Kidney glomerular epithelial cell (primary cell): ENCODE measurements around the gene RBBP9.
A peak's percentile ranks its signal among the peaks of the same experiment; 100 is the strongest.
"Not testable (repeated sequence)": the region's sequence is repeated elsewhere in the genome, so short reads cannot be mapped to it uniquely, and the experiment has no call there.

ENCODE experiments used
- DNase-seq: peaks from one replicate; lab custom pipeline; 2025; lab: John Stamatoyannopoulos, UW

Gene RBBP9

GRCh38 chr20:18496740-18497592 is at the start of gene RBBP9:
RBBP9 (minus strand) TSS chr20:18497225; CDS start chr20:18497167, 58 bp downstream.
- DNase-seq: peak; percentile 82

GRCh38 chr20:18545566-18545965 is 48.5 kb upstream of the RBBP9 start:
- DNase-seq: no peak

GRCh38 chr20:18543932-18544331 is 46.9 kb upstream of the RBBP9 start:
- no peak for DNase-seq

GRCh38 chr20:18543216-18543615 is 46.2 kb upstream of the RBBP9 start:
- no peak for DNase-seq

- peak; percentile 97 for DNase-seq
These were observed 44.7 kb upstream of the RBBP9 start for GRCh38 chr20:18541741-18542140.

- no peak for DNase-seq
These were observed 40.6 kb upstream of the RBBP9 start for GRCh38 chr20:18537651-18538050.

- DNase-seq: no peak
These were observed 37.1 kb upstream of the RBBP9 start for GRCh38 chr20:18533978-18534644.

- DNase-seq: peak; percentile 29
These were observed 36.5 kb upstream of the RBBP9 start for GRCh38 chr20:18533491-18533890.

GRCh38 chr20:18532626-18533025 is 35.6 kb upstream of the RBBP9 start:
- DNase-seq: no peak

- DNase-seq: no peak
These were observed 32.0 kb upstream of the RBBP9 start for GRCh38 chr20:18529041-18529440.

- peak; percentile 9 for DNase-seq
These were observed 30.8 kb upstream of the RBBP9 start for GRCh38 chr20:18527836-18528235.

GRCh38 chr20:18527339-18527738 is 30.3 kb upstream of the RBBP9 start:
- DNase-seq: no peak

- DNase-seq: not testable (repeated sequence)
These were observed 29.7 kb upstream of the RBBP9 start for GRCh38 chr20:18526761-18527160.

GRCh38 chr20:18524646-18525045 is 27.6 kb upstream of the RBBP9 start:
- DNase-seq: no peak

GRCh38 chr20:18523066-18523465 is 26.0 kb upstream of the RBBP9 start:
- no peak for DNase-seq

GRCh38 chr20:18522066-18522465 is 25.0 kb upstream of the RBBP9 start:
- DNase-seq: not testable (repeated sequence)

GRCh38 chr20:18515973-18516372 is 18.9 kb upstream of the RBBP9 start:
- DNase-seq: no peak

- DNase-seq: no peak
These were observed 17.1 kb upstream of the RBBP9 start for GRCh38 chr20:18514127-18514526.

GRCh38 chr20:18513208-18513607 is 16.2 kb upstream of the RBBP9 start:
- DNase-seq: no peak

- DNase-seq: no peak
These were observed 14.5 kb upstream of the RBBP9 start for GRCh38 chr20:18511571-18511970.

GRCh38 chr20:18507218-18508191 is 10.5 kb upstream of the RBBP9 start, which contains the start of gene SEC23B:
SEC23B (plus strand) TSS chr20:18507940; CDS start chr20:18510836, 2,896 bp downstream.
- peak; percentile 96 for DNase-seq

GRCh38 chr20:18506744-18507143 is 9.7 kb upstream of the RBBP9 start:
- DNase-seq: no peak
